ENCODE data around the gene ACAA2.

The ACAA2 gene, protein sequence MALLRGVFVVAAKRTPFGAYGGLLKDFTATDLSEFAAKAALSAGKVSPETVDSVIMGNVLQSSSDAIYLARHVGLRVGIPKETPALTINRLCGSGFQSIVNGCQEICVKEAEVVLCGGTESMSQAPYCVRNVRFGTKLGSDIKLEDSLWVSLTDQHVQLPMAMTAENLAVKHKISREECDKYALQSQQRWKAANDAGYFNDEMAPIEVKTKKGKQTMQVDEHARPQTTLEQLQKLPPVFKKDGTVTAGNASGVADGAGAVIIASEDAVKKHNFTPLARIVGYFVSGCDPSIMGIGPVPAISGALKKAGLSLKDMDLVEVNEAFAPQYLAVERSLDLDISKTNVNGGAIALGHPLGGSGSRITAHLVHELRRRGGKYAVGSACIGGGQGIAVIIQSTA

DNA sequence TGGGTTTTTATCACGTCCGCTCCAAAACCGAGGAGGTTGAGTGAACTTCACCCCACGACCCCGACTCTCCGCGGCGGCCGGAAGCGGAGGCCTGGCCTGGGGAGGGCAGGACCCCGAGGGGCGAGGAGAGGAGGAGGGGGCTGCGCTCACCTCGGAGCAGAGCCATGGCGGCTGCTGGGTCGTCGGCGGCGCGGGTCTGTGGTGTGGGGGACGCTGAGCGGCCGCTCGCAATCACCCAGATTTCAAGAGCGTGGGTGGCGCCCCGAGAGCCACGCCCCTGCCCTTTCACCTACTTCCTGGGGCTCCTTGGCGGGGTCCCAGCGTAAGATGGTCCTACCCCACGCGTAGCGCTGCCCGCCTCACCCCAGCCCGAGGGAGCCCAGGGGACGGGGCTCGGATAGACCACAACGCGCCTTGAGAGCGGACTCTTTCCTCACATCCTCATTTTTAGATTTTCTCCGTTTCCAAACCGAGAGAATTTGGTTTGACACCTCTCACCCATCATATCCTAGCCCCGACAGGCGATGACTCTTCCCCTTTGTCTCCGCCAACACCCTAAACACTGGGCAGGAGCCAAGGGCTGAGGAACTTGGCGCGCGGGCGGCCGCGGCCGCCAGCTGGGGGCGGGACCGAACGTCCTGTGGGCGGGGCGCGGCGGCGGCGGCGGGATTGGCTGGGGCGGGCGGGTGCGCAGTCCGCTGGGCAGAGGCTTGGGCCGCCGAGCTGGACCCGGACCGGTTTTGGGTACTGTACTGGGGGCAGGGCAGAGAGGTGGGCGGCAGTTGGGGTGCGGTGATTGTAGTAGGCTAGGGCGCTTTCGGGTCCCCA lies at the start of gene ACAA2:
Gene ACAA2, minus strand, starts transcription at position 215 of the 828 bp plus-strand sequence. Its CDS starts 49 bp downstream, at position 166.
- peak; percentile 90 for DNase-seq

DNA sequence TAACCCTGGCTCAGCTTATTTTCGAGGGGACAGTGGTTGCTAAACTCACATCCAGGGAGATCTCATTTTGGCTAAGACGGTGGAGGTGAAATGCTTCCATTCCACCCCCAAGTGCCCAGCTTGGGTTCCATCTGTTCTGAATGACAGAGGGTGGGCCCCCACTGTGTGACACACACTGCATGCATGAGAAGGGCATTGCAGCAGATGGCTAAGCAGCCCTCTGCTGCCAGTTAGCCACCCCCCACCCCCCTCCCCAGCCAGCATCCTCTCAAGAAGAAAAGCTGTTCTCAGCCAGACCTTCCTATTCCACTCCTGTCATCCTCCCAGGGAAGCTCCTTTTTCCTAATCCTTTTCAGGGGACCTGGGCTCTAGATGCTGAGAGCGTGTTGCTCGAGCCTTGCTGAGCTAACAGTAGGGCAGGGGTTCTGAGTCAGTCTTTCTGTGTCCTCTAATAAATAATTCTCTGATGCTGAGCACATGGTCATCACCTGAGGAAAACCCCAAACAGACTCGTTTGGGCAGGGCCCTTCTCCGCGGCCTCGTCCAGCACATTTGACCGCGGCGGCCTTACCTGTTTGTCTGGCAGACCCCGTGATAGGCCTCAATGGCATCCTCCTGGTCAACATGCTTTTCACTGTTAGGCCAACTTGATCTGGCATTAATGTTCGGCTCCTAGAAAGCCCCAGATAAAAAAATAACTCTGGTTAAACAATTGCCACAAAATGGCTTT lies 49.5 kb upstream of the ACAA2 start:
- DNase-seq: no peak

DNA sequence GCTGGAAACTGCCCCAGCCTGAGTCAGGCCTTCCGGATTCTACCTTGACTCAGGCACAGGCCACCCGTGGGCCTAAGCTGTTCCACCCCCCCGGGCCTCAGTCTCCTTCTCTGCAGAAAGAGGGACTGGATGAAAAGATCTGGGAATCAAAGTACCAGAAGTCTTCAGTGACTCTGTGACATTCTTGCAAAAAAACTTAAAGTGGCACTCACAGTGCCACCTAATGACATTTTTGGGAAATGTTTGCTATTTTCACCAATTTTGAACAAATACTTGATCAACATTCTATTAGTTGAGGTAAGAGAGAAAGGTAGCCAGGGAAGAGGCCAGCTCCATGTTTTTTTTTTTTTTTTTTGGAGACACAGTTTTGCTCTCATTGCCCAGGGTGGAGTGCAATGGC lies 48.3 kb upstream of the ACAA2 start:
- no peak for DNase-seq

DNA sequence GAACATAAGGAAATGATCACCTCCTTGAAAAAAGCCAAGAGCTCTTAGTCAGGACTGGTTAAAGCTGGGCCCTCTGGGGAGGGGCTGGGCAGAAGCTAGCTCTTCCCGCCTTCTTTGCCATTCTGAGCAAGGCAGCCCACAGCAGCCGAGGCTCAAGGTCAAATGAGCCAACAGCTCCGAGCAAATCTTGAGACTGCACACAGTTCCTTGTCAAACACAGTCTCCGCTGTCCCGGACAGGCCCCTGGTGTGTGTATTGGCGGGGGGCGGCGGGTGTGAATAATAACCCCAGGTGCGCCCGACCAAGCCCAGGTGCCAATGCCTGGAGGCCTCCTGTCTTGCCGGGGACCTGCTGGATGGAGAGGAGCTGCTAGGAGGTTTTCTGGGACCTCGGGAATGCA lies 46.4 kb upstream of the ACAA2 start:
- DNase-seq: no peak

DNA sequence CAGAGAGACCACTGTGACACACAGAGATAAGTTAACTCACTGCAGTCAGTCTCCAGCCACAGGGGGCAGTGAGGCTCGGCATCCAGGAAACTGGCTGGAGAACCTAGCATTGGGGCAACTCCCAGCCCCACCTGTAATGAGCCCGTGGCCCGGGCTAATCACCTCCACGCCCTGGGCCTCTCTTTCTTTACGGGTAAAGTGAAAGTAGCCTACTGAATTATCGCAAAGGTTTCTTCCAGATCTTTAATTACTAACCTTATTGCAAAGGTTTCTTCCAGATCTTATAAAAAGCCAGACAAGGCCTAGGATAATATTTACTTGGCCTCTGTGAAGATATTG lies 45.7 kb upstream of the ACAA2 start:
- DNase-seq: no peak

DNA sequence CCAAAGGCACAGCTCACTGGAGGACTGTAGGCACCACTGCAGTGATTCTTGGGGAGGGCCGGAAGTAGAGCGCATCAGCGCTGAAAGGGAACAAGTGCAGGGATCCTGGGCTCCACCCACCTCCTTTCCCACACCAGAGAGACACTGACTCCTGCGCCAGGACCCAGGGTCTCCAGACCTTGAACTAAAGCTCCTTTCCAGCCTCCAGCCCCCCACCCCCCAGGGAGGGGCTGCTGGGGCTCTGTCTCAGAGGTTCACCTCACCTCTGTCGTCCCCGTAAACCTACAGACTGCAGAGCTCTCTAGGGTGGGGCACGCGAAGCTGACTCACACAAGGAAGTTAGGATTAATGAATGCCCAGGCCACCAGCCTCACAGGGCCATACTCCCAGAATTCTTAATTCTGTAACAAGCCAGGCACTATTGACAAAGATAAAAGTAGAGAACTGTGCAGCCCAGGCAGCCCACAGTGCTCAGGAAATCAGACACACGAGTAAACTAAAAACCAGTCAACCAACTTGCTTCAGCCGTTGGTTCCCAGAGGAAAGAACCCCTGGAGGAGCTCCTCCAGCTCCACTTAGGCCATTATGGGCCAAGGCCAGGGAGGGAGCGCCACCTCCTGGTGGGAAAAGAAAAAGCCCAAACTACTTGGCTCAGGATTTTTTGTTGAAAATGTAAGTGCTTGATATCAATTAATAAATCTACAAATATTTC lies 45.1 kb upstream of the ACAA2 start:
- DNase-seq: peak; percentile 82

DNA sequence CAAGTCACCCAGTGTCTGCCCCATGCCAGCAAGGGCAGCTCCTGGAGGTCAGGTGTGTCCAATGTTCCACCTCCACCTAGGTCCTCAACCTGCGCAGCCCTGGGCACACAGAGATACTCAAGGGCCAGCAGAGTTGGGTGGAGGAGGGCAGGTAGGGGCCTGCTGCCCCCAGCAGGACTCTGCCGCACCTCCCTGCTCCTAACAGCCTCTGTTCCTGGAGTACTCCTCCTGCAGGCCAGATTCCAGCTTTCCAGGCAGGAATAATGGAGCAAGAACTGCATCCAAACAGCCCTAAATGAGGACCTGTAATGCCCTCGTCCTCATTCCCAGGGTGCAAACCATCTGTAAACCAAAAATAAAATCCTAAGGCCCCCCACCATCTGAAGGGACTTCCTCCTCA lies 44.4 kb upstream of the ACAA2 start:
- no peak for DNase-seq

DNA sequence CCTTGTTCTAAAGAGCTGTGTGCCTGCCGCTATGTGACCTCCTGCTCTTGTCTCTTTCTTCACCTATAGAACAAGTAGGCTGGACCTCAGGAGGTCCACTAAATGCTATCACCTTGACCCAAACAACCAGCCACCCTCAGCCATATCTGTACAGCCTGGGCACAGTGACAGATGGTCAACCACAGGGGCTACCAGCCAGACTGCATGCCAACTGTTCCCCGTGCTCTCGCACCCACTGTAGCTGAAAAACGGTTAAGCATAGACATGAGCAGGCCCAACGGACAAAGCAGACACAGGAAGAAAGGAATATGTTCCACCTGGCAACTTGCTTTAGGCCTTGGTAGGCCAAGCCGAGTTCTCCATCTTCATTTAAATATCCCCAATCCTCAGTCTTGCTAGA lies 43.2 kb upstream of the ACAA2 start:
- DNase-seq: no peak

DNA sequence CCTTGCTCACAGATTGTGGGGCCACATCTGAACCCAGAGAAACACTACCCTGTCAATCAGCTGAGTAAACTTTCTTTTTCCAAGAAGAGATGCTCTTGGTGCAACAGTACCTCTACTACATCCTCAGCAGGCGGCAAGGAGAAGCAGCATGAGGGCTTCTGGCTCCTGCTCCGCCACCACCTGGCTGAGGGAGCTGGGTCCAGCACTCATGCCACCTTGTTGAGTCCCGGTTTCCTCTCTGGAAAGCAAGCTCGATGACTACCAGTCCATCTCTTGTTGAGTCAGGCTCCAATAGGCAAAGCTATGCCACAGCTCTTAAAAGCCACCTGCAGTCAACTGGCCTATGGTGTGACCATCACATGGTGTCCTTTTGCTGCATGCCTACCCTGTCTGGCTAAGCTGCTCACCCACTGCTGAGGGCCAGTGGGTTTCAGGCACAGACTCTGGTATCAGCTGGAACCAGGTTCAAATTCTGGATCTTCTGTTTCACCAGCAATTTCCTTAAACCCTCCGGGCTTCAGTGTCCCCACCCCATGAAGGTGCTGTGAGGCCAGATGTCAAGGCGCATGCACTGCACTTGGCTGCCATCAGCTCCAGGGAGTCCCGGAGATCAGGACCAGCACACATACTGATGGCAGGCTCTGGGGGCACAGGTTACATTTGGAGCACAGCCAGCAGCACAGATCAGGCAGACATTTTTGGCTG lies 42.5 kb upstream of the ACAA2 start:
- DNase-seq: no peak

DNA sequence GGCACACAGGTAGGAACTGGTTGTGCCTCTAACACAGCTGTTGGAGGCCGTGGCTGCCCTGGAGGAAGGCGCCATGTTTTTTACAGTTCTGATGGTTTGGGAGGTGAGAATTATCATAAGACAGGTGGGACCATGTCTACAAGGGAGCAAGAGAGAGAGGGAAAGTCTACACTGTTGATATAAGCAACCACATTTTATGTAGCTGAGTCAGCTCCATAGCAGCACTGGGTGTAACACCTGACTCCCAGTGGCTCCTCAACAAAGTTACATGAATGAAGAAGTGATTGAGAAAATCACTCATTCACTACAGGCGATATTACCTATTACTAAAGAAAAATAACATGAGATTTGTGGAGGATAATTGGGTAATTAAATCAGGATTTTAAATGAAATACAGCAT lies 41.3 kb upstream of the ACAA2 start:
- no peak for DNase-seq

DNA sequence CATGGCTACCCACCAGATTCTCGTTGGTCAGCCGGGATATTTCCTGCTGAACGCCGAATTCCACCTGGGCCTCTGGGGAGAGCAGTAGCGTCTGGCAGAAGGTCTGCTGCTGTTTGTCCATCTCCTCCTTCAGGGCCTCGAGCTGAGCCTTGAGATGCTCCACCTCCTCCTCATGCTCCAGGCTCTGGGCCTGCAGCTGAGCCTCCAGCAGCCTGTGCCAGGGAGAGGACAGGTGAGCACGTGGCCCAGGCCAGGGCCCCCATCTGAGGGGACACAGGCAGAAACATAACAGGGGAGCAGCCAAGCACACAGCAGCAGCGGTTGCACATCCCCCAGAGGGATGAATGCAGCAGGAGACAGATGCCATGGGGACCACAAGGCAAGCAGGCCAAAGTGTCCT lies 40.1 kb upstream of the ACAA2 start:
- DNase-seq: no peak

DNA sequence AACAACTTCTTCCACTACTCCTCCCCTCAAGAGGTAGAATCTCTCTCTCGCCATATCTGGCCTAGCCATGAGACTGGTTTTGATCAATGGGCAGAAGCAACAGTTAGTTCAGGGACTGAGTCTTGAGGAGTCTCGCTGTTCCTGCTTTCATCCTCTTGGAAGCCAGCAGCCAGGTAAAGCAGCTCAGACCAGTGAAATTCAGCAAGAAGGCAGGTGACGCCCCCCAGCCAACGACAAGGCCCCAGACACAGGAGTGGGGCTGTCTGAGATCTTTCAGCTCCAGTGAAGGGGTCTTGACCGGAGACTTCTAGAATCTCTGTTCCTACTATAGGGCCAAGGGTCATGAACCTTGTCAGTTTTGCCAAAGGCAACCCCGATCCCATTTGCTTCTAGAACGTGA lies 39.7 kb upstream of the ACAA2 start:
- no peak for DNase-seq

DNA sequence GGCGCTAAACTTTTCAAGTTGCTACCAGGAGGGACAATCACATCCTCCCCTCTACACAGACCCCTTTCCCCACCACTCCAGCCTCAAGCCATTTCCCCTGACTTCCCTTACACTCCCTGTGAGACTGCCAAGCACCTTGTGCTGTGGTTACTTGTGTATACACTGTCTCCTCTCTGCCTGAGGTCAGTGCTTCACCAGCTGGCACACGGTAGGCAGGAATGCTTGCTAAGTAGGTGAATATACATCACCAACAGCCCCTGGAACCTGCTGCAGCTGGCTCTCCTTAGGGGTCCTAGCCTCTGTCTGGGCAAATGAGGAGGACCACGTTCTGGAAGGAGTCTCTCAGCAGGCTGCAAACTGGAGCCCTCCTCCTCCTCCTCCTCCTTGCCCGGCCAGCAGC lies 38.3 kb upstream of the ACAA2 start:
- DNase-seq: no peak

DNA sequence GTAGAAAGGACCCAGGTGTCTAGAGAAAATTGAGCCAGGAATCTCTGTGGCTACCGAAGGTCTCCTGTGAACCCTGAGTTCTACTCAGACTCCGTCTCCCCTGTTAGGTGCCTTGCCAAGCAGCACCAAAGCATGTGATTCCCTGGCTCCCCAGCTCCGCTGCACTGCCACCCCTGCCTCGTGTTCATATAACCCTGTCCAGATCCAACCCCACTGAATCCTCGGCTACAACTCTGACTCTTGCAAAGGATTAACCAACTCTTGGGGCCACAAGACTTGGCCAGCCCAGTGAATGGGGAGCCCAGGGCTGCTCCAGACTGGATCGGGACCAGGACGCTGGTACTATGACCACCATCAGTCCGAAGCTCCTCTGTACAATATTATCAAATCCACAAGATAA lies 37.3 kb upstream of the ACAA2 start:
- no peak for DNase-seq

DNA sequence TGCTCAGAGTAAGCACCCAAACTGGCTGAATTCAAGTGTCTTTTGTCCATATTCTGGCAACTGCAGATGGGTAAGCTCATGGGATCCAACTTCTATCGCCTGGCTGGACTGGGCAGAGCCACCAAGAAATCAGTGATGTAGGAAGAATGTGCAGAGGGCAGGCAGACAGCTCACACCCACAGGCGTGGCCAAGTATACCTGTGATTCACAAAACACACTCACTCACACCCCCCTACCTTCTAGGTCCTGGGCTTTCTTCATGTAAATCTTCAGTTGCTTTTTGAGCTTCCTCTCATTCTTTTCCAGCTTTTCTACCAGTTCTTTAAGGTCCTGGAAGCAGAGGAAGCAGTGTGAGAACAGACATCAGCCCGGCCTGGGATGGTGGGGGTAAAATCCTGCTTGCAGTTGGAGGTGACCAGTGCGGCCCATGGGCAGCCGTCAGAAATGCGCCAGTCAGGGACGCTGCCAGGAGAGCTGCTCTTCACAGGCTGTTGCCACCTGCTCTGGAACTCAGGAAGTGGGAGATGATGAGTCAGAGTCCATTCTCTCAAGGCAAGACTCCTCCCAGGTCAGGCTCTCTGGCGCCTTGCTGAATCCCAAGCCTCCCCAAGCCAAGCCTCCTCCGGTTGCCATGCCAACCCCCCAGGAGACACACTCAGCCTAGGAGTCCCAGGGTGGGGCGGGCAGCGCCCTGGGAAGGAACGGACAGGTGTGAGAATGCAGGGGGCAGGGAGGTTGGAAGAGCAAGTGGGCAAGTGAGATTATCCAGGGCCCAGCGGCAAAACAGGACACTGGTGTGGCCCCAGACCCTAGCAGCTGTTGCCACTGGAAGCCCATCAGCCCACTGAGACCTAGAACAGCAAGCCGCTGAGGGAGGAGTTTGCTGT lies 36.2 kb upstream of the ACAA2 start:
- no peak for DNase-seq

DNA sequence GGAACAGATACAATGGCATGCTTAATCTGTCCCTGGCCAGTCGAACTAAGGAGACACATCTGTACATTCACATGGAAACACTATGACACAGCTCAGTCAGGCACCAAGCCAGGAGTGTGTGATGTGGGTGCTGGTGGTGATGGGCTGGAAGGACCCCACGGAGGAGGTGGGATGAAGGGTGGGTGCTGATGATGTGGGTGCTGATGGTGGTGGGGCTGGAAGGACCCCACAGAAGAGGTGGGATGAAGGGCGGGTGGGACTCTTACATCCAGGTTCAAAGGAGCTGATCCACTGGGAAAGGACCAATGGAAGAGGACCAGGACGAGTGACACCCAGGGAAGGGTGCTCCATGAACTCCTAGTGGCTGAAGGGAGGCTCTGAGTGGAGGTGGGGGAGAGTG lies 34.8 kb upstream of the ACAA2 start:
- no peak for DNase-seq

DNA sequence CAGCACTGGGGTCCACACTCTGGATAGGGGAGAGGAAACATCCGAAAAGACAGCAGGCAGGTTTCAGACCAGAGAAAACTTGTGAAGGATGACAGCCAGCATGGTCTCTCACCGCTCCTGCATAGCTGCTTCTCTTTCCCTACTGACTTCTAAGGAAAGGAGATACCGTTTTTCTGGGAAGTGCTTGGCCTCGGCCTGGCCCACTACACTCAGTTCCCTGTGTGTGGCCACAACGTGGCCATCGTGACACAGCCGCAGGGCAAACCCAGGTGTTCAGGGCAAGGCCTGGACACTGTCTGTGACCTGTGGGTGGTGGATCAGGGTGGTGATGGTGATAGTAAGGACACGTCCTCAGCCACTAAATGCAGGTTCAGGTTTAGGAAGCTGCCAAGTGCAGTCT lies 34.2 kb upstream of the ACAA2 start:
- DNase-seq: no peak

DNA sequence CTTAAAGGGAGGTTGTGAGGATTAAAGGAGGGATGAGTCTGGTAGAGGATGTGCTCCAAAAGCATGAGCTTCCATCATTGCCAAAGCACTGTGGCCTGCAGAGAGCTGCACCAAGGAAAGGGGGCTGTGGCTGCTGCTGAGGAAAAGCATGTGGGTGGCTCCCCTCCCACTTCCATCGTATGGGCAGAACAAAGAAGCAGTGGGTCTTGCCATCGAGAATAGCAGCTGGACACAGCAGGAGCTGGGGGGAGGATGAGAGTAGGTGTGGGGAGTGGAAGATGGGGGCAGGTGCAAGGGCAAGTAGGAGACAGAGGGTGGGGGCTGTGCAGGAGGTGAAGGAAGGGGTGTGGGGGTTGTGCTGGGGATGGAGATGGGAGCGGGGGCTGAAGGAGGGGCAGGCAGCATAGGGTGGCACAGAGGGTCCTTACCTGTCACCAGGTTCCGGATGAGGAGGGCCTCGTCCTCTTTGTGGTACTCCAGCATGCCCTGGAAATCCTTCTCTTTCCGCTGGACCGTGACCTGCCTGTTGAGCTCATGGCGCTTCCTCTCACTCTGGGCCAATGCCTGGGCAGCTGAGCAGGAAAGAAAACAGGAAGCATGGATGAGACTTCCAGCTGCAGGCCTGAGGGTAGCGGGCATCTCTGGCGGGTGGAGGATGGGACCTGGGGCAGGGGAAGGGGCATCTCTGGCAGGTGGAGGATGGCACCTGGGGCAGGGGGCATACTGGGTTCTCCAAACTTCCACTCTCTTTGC lies 33.6 kb upstream of the ACAA2 start:
- DNase-seq: no peak

DNA sequence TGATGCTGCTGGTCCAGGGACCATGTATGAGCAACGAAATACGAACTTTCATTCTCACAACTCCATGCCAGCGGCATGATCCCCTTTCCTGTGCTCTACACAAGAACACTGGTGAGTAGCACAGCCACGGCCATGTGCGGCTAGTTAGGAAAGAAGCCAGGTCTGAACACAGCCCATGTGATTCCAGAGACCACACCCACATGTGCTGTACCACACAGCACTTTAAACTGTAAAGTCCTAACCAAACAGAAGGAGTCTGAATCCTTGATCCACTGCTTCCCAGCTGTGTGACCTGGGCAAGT lies 33.0 kb upstream of the ACAA2 start:
- no peak for DNase-seq

DNA sequence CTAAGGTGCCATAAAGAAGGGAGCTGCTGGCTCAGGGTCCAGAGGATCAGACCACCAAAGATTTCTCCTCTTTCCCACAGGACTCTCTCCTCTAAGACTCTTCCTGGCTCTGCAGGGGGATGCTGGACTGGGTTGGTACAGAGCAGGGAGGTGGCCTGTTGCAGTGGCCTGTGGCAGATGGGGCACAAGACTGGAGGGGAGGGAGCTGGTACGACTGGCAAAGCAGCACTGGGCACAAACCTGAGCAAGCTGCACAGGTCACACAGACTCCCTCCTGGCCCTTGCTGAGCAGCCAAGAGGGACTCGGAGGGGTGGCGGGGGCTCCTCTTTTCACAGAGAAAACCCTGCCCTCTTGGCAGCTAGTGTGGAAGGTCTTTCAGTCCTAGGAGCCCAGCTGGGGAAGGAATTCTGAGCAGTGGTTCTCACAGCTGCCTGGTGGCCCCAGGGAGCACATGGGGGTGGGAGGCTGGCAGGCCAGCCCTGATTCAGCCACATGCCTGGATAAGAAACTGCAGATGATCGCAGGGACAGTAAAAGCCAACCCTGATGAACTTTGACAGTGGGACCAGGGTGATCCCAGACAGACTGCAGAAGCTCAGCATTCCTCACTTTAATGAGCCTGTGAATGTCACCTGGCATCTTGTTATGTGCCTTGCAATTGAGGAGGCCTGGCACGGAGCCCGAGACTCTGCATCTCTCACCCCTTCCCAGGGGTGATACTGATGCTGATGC lies 32.5 kb upstream of the ACAA2 start:
- DNase-seq: no peak
